Measurements from ENCODE around the gene SERGEF.

DNA sequence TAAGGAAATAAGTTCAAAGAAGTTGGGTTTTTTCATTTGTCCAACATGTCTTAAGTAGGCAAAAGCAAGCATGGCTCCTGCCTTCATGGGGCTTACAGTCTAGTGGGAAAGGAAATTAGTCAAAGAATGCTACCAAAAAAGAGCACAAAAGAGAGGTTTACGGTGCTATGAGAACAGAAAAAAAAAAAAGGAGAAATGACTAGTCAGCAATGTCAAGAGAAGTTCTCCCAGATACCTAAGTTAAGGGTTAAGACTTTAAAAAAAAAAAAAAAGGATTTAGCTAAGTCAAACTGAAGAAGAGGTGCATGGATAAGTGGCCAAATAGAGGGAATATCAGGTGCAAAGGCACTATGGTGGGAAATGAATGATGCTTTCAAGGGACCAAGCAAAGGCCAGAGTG is 29.3 kb downstream of the SERGEF start:
- TF ChIP-seq EZH2 (IDR thresholded peaks at IDR 0.05; ENCODE audit: insufficient read depth, poor library complexity, severe bottlenecking) (no peak), EZH2phosphoT487 (IDR thresholded peaks at IDR 0.05; ENCODE audit: insufficient read depth, low read depth) (no peak)
